Small intestine (tissue), 7 donors: ENCODE data around the gene ZFPL1. TPM values are rescaled to one million over a fixed set of nuclear protein-coding genes. Genes with fewer than 3 reads are reported as not detected.

Experiments
- DNase-seq, 2 donors: peaks; one replicate each; pipeline versions ENCODE4 v3.0.0 to v3.0.0-alpha.2; 2013
- FAIRE-seq: peaks from 2 replicates; lab custom pipeline; 2012; peaks lifted over from hg19 to GRCh38; lab: Jason Lieb, UNC
- H3K27ac ChIP-seq, 3 donors: one replicate each; pipeline ENCODE4 v1.5.1; 2013; ENCODE audit warnings: low read length in 2 of 3, mild to moderate bottlenecking in 2 of 3, control low read depth in 1 of 3, inconsistent platforms in 1 of 3, low read depth in 1 of 3, moderate library complexity in 1 of 3
- H3K27me3 ChIP-seq, 3 donors: one replicate each; pipeline ENCODE4 v1.6.1; 2013; ENCODE audit warnings: low read length in 3 of 3, inconsistent platforms in 1 of 3; ENCODE audit not compliant: control insufficient read depth in 3 of 3, insufficient read depth in 3 of 3
- H3K36me3 ChIP-seq, 3 donors: one replicate each; pipeline ENCODE4 v1.6.1; 2013; ENCODE audit warnings: low read length in 3 of 3, inconsistent platforms in 1 of 3, low read depth in 1 of 3, mild to moderate bottlenecking in 1 of 3, moderate library complexity in 1 of 3; ENCODE audit not compliant: control insufficient read depth in 3 of 3, insufficient read depth in 2 of 3
- H3K4me1 ChIP-seq, 3 donors: one replicate each; pipeline ENCODE4 v1.6.1; 2013; ENCODE audit warnings: low read length in 2 of 3, inconsistent platforms in 1 of 3, low read depth in 1 of 3, mild to moderate bottlenecking in 1 of 3, moderate library complexity in 1 of 3; ENCODE audit not compliant: control insufficient read depth in 3 of 3, insufficient read depth in 2 of 3
- H3K4me3 ChIP-seq, 3 donors: one replicate each; pipeline ENCODE4 v1.5.1; 2013; ENCODE audit warnings: low read length in 3 of 3, control low read depth in 1 of 3, inconsistent platforms in 1 of 3, low read depth in 1 of 3, mild to moderate bottlenecking in 1 of 3, moderate library complexity in 1 of 3
- H3K9me3 ChIP-seq, 2 donors: one replicate each; pipeline ENCODE4 v1.6.1; 2013; ENCODE audit warnings: low read depth in 1 of 2, low read length in 1 of 2; ENCODE audit not compliant: control insufficient read depth in 2 of 2, insufficient read depth in 1 of 2
- WGBS, 3 donors: extraction: QIAGEN DNeasy Blood & Tissue Kit; methylation state at CpG; one replicate each; pipeline ENCODE4 v1.1.7; 2013; 5-methylcytosine and 5-hydroxymethylcytosine counted together
- polyA plus RNA-seq, 4 donors: library from polyadenylated mRNA; stranded (reverse) in 3 of 4; unstranded in 1 of 4; fragments of 200-250 nt in 3 of 4; fragments of 120-200 nt in 1 of 4; gene quantifications; one replicate each; pipeline versions ENCODE4 v1.2.1 to v1.2.3, GENCODE V29; 2013
- donor health status: healthy with polysubstance abuse.
- donor health status: control.
- donor health status: control.
- donor health status: Bipolar disorder and iron deficiency.
- donor health status: healthy.

Gene ZFPL1
- polyA plus RNA-seq, 4 donors: 40.5 to 65.8 (median 53.7) TPM

GRCh38 chr11:65111159-65111743 lies 27.2 kb downstream of the ZFPL1 start:
- no peaks in the 10 kb centered on the region for H3K9me3 ChIP-seq
- H3K27ac ChIP-seq: peak overlapping the region in 1 of 3 donors; percentile 77
- no peak for DNase-seq
- peak overlapping the region in 1 of 3 donors; percentile 83 for H3K4me3 ChIP-seq
- H3K36me3 ChIP-seq: peaks cover 5 to 73% (median 10%) of the 10 kb centered on the region in 3 donors
- no peaks in the 10 kb centered on the region for H3K27me3 ChIP-seq
- 60 to 66% (median 62%) methylated on average over 27 to 31 of the region's 31 CpGs for WGBS, 3 donors
- no peak for FAIRE-seq
- peaks cover 2 to 36% (median 11%) of the 10 kb centered on the region in 3 donors for H3K4me1 ChIP-seq

DNA sequence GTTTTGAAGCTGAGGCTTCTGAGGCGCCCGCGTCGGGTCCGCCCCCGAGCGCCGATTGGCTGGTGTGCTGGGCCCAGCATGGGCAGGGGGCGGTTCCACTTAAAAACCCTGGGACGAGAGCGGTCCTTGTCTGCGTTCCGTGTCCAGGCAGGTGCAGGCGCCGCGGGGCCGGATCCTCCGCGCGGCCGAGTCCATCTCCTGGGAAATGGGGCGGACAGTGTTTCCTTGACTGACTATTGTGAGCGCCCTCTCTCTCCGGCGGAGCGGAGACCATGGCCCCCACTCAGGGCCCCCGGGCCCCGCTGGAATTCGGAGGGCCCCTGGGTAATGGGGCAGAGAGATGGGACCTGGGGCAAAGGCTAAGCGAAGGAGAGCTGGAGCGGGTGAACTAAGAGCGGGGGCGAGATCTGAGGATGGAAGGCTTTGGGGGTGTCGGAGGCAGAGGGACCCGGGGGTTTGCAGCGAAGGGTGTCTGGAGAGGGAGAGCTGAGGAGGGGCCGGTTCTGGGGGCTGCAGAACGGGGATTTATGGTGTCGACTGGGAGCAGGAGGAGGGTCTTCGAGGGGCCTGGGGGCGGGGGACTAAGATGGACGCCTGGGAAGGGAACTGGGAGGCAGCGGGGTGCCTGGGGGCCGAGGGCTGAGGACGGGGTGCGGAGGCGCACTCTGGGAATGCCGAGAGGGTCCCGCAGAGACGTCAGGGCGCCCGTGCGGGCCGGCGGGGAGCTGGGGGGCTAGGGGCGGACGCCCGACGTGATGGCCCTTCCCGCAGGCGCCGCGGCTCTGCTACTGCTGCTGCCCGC lies 27.9 kb downstream of the ZFPL1 start, which contains the start of gene TM7SF2:
Gene TM7SF2 (plus strand): TSS at position 129 of the 802 bp plus-strand sequence. CDS start 144 bp downstream, at position 273.
- H3K27ac ChIP-seq: peak within 1 kb of the TSS; percentile 15 to 79 (median 64)

DNA sequence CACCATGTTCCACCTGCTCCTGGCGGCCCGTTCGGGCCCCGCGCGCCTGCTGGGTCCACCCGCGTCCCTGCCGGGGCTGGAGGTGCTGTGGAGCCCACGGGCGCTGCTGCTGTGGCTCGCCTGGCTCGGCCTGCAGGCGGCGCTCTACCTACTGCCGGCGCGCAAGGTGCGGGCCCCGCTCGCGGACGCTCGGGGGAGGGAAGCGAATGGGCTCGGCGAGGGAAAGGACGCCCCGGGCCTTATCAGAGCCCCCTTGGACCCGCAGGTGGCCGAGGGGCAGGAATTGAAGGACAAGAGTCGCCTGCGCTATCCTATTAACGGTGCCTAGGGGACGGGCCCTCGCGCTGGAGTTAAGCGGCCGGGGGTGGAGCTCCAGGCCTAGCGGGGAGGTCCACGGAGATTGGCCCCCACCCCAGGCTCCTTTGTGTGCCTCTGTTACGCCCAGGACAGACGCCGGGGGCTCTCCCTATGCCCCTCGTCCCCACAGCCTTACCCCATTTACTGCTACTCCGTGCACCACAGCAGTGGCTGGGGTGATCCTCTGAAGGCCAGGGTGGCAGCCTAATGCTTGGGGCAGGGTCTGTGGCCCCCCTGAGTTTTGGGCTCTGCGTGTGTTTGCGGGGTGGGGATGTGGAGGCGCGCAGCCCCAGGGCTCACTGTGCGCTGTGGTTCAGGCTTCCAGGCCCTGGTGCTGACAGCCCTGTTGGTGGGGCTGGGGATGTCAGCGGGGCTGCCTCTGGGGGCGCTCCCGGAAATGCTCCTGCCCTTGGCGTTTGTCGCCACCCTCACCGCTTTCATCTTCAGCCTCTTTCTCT lies 28.7 kb downstream of the ZFPL1 start:
- FAIRE-seq (no peak), DNase-seq (peak; percentile 59 to 85)
- 0 to 1% (median 1%) methylated on average over 51 to 57 of the region's 57 CpGs for WGBS, 3 donors
- no peaks in the 10 kb centered on the region for H3K9me3 ChIP-seq
- H3K27me3 ChIP-seq: no peaks in the 10 kb centered on the region
- H3K27ac ChIP-seq: peak overlapping the region; percentile 15 to 79 (median 38)
- H3K4me1 ChIP-seq: peaks cover 5 to 41% (median 15%) of the 10 kb centered on the region in 3 donors
- H3K4me3 ChIP-seq: peak overlapping the region; percentile 38 to 83 (median 58)
- H3K36me3 ChIP-seq: peaks cover 5 to 65% (median 8%) of the 10 kb centered on the region in 3 donors

More for the DNA sequence above, 27.9 kb downstream of the ZFPL1 start, which contains the start of gene TM7SF2:
- peaks cover 5 to 41% (median 15%) of the 10 kb centered on the region in 3 donors for H3K4me1 ChIP-seq
- H3K4me3 ChIP-seq: peak within 1 kb of the TSS; percentile 38 to 83 (median 58)
- 0 to 1% (median 1%) methylated on average over 42 to 64 of the region's 64 CpGs for WGBS, 3 donors
- H3K27me3 ChIP-seq: no peaks in the 10 kb centered on the region
- H3K36me3 ChIP-seq: peaks cover 5 to 73% (median 10%) of the 10 kb centered on the region in 3 donors
- FAIRE-seq (no peak), DNase-seq (peak; percentile 97)
- H3K9me3 ChIP-seq: no peaks in the 10 kb centered on the region

DNA sequence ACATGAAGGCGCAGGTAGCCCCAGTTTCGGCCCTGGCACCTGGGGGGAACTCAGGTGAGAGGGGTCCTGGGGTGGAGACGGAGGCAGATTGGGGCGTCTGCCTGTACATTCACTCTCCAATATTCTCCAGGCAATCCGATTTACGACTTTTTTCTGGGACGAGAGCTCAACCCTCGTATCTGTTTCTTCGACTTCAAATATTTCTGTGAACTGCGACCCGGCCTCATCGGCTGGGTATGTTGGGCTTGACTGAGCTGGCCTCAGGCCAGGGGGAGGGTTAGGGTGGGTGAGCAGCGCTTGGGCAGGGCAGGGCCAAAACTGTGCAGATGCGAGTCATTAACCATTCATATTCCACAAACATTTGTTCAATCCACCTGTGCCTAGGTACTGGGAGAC lies 29.3 kb downstream of the ZFPL1 start:
- no peak for FAIRE-seq
- peak overlapping the region in 1 of 3 donors; percentile 79 for H3K27ac ChIP-seq
- WGBS, 3 donors: 7 to 28% (median 21%) methylated on average over 14 of the region's 14 CpGs
- DNase-seq: no peak
- peak overlapping the region in 2 of 3 donors; percentile 58 to 83 for H3K4me3 ChIP-seq
- peaks cover under 1 to 65% (median 2%) of the 10 kb centered on the region in 3 donors for H3K36me3 ChIP-seq
- no peaks in the 10 kb centered on the region for H3K27me3 ChIP-seq
- H3K9me3 ChIP-seq: no peaks in the 10 kb centered on the region
- peaks cover 5 to 43% (median 15%) of the 10 kb centered on the region in 3 donors for H3K4me1 ChIP-seq

DNA sequence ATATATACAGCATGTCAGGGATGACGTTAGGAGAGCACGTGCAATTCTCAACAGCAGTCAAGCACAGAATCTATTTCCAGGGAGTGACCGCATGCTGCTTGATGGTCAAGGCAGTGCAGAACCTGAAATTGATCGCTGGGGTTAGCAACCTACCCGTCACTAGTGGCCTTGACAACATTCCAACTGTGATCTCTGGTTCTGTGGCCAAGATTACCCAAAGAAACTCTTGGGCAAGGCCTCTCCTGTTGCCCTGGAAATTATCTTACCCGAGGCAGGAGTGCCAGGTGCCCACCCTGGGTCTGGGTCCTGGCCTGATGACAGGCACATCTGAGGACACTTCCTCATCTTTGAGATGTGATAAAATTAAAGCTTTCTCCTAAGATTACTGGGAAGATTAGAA lies 29.8 kb downstream of the ZFPL1 start:
- H3K9me3 ChIP-seq: no peaks in the 10 kb centered on the region
- DNase-seq: no peak
- 44 to 71% (median 59%) methylated on average over 6 of the region's 6 CpGs for WGBS, 3 donors
- peaks cover 0 to 66% (median 3%) of the 10 kb centered on the region in 3 donors for H3K36me3 ChIP-seq
- peaks cover 5 to 43% (median 15%) of the 10 kb centered on the region in 3 donors for H3K4me1 ChIP-seq
- no peaks in the 10 kb centered on the region for H3K27me3 ChIP-seq
- no peak for FAIRE-seq
- no peak overlapping the region for H3K27ac ChIP-seq
- H3K4me3 ChIP-seq: no peak overlapping the region

DNA sequence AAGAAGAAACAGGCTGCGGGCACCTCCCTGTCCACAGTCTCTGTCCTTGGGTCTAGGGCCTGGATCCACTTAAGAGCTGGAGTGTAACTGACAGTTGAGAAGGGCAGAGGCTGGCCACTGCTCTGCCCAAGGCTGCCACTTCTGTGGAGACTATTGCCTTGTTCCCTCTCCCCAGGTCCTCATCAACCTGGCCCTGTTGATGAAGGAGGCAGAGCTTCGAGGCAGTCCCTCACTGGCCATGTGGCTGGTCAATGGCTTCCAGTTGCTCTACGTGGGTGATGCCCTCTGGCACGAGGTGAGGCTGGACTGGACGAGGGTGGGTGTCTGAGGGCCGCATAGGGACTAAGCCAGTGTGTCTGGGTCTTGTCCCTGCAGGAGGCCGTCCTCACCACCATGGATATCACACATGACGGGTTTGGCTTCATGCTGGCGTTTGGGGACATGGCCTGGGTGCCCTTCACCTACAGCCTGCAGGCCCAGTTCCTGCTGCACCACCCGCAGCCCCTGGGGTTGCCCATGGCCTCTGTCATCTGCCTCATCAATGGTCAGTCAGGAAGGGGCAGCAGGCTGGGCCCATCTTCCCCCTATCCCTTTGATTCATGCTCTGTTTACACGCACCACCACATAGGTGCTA lies 30.6 kb downstream of the ZFPL1 start:
- H3K9me3 ChIP-seq: no peaks in the 10 kb centered on the region
- FAIRE-seq (no peak), DNase-seq (no peak)
- H3K27me3 ChIP-seq: no peaks in the 10 kb centered on the region
- peaks cover 0 to 65% (median 5%) of the 10 kb centered on the region in 3 donors for H3K36me3 ChIP-seq
- H3K4me1 ChIP-seq: peaks cover 5 to 43% (median 15%) of the 10 kb centered on the region in 3 donors
- H3K27ac ChIP-seq: no peak overlapping the region
- 88 to 90% (median 89%) methylated on average over 10 to 11 of the region's 11 CpGs for WGBS, 3 donors
- H3K4me3 ChIP-seq: no peak overlapping the region

DNA sequence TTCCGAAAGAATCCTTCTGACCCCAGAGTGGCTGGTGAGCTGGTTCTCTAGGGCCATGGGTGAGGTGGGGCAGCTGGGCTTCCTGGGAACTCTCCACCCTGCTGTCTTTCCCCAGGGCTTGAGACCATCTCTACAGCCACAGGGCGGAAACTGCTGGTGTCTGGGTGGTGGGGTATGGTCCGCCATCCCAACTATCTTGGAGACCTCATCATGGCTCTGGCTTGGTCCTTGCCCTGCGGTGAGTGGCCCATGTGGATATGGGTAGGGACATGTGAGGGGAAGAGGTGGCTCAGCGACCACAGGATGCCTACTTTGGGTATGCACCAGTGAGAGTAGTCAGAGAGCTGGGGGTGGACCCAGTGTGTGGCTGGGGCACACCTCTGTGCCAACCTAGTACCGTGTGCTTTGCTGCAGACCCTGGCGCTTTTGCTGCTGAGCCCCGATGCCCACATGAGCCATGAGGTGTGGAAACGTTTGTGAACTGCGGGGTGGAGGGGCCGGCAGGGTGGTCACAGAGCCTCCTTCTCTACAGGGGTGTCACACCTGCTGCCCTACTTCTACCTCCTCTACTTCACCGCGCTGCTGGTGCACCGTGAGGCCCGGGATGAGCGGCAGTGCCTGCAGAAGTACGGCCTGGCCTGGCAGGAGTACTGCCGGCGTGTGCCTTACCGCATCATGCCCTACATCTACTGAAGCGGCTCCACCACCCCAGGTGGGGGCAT lies 31.5 kb downstream of the ZFPL1 start:
- Histone ChIP-seq H3K4me1 (peaks cover 8 to 41% (median 15%) of the 10 kb centered on the region in 3 donors), H3K27ac (no peak overlapping the region), H3K9me3 (no peaks in the 10 kb centered on the region), H3K36me3 (peaks cover 0 to 63% (median 10%) of the 10 kb centered on the region in 3 donors), H3K27me3 (no peaks in the 10 kb centered on the region), H3K4me3 (no peak overlapping the region)
- 93 to 95% (median 94%) methylated on average over 20 to 21 of the region's 21 CpGs for WGBS, 3 donors
- DNase-seq (no peak), FAIRE-seq (no peak)
